Skeletal muscle cell (primary cell): ENCODE data around the gene CCDC68.
"Not testable (repeated sequence)": the region's sequence is repeated elsewhere in the genome, so short reads cannot be mapped to it uniquely, and the experiment has no call there.

Experiments
- DNase-seq: peaks from one replicate; pipeline ENCODE4 v3.0.0-alpha.2; 2010; ENCODE audit warnings: low read depth
- H3K4me3 ChIP-seq: 2 replicates; pipeline ENCODE4 v1.5.1; 2011; ENCODE audit warnings: low read depth, mild to moderate bottlenecking, control low read depth, low read length, moderate library complexity

Gene CCDC68, protein sequence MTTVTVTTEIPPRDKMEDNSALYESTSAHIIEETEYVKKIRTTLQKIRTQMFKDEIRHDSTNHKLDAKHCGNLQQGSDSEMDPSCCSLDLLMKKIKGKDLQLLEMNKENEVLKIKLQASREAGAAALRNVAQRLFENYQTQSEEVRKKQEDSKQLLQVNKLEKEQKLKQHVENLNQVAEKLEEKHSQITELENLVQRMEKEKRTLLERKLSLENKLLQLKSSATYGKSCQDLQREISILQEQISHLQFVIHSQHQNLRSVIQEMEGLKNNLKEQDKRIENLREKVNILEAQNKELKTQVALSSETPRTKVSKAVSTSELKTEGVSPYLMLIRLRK

DNA sequence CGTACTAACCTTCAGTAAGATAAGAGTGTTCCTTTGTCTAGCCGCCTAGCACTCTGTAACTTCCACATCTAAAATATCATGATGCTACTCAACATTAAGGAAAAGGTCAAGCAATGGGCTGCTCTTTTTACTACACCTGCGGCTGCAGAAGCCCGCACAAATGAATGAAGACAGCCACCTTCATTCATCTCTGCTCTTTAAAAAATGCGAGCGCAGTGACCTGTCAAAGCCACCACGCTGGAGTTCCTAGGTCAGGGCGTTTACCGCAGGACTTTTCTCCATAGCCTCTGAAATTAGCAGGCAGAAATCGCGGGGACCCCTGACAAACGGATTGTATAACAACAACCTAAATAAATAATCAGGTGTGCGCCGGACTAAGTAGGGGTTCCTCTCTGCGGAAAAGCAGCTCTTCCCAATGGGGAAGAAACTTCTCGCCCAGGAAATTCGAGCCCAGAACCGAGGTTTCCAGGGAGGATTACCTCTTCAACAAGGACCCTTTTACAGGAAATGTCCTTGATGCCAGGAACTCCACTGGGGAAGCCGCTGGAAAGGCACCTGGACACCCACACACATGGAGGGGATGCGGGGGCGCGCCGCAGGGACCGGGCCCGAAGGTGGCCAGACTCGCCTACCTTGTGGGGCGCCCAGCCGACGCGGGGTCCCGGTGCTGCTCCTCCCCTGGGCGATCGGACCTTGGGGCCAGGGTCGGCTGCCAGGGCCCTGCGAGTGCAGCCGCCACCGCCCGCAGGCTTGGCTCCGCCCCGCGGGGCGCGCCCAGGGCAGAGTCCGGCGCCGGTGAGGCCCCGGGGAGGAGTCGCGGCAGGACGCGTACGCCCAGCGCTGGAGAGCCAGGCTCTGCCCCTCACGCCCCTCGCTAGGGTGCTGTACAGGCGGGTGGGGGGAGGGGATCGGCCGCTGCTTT is at the start of gene CCDC68:
Gene CCDC68 (minus strand): TSS at position 758 of the 922 bp plus-strand sequence. CDS start 16,670 bp downstream, outside the sequence.
- DNase-seq = no peak
- H3K4me3 ChIP-seq = peak within 1 kb of the TSS; percentile 52

DNA sequence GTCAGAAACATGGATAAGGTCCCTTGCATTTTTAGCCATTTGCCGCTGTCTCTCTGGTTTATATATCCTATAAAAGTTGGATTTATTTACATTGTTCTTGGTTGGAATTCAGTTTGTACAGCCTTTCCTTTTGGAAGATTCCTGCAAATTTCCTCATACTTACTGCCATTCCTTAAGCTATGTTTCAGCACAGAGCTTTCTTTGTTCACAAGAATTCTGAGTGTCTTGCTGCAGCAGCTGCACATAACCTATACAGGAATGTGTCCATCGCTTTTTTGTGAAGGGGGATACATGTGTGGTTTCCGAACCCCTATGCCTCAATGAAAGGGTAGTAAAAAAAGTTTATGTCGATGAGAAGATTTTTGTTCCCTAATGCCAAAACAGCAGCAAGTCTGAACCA is 48.3 kb upstream of the CCDC68 start:
- no peak for DNase-seq

DNA sequence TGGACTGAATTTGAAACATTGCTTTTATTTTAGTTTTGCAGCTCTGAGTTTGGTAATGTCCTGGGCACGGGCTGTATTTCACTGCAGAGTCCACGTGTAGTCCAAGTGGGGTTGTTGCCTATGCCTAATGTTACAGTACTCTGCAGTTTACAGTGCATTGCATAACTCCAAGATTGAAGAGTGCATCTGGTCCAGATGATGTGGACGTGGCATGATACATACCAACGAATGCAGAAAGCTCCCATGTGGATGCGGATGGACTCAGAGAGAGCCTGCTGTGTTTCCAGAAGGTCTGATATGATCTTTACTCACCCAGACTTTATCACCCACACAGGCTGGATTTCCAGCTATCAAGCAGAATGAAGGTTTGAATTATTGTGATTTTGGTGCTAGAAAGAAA is 44.4 kb upstream of the CCDC68 start:
- H3K4me3 ChIP-seq = no peak overlapping the region
- no peak for DNase-seq

More for the DNA sequence above, 48.3 kb upstream of the CCDC68 start:
- no peak overlapping the region for H3K4me3 ChIP-seq

DNA sequence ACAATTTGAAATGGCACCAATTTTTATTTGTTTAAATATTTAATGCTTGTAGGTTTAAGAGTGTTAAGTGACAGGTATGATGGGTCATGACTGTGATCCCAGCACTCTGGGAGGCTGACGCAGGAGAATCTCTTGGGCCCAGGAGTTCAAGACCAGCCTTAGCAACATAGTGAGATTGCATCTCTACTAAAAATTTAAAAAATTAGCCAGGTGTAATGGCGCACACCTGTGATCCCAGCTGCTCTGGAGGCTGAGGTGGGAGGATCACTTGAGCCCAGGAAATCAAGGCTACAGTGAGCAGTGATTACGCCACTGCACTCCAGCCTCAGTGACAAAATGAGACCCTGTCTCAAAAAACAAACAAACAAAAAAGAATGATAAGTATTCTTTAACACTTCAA is 43.0 kb upstream of the CCDC68 start:
- no peak for DNase-seq
- H3K4me3 ChIP-seq = no peak overlapping the region

DNA sequence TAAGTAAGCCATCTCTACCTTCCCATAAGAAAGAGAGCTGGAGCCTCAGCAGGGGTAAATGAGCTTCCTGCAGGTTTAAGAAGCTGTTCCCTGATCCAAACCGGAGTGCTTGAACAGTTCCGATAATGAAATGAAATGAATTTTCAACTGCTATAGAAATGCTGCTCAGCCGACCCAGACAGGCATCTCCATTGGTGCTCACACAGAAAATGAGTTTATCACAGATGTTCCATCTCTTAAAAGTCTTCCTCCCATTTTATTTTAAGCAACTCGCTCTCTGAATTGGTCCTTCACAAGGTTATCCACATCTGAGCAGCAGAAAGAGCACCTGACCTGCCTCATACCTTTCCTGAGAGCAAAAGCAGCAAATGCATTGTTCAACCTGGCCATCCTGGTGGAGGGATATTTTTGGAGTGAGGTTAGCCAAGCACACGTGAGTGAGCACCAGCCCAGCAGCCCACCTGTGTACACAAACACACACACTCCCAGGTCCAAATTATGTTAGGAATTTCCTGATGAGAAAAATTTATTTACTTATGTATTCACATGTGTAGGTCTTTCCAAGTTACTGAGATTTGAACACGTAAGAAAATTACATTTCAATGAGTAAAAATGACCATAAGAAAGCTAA is 42.2 kb upstream of the CCDC68 start:
- no peak overlapping the region for H3K4me3 ChIP-seq
- no peak for DNase-seq

DNA sequence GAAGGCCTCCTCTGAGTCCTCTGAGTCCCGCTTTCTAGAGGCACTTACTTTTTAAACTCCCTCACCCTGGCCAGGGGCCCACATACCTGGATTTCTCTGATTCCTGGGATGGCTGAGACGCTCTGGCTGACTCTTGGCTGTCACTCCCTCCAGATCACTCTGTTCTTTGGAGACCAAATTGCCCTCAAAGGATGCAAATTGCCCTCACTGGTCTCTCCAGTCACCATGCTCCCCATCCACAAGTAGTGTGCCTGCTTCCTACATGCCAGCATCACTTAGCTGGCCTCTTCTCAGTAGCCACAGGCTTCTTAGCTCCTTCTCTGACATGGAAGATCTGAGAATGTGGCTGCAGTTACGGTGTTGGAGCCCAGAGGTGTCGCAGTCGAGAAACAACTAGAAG is 41.3 kb upstream of the CCDC68 start:
- no peak overlapping the region for H3K4me3 ChIP-seq
- no peak for DNase-seq

DNA sequence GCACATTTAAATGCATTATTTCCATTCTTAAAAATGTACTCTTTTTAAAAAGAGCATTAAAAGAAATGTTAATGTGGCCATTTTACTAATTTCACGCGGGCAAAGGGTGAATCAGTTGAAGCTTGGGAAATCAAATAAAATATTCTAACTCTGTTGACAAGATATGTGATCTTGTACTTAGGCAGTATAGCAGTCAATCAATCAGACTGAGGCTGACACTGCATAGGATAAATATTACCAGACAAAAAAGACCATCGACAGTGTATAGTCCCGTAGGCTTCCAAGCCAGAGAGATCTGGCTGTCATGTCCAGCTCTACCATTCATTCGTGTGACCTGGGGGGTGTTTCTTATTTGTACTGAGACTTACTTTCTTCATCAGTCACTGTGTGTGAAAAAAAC is 39.8 kb upstream of the CCDC68 start:
- no peak for DNase-seq
- no peak overlapping the region for H3K4me3 ChIP-seq

DNA sequence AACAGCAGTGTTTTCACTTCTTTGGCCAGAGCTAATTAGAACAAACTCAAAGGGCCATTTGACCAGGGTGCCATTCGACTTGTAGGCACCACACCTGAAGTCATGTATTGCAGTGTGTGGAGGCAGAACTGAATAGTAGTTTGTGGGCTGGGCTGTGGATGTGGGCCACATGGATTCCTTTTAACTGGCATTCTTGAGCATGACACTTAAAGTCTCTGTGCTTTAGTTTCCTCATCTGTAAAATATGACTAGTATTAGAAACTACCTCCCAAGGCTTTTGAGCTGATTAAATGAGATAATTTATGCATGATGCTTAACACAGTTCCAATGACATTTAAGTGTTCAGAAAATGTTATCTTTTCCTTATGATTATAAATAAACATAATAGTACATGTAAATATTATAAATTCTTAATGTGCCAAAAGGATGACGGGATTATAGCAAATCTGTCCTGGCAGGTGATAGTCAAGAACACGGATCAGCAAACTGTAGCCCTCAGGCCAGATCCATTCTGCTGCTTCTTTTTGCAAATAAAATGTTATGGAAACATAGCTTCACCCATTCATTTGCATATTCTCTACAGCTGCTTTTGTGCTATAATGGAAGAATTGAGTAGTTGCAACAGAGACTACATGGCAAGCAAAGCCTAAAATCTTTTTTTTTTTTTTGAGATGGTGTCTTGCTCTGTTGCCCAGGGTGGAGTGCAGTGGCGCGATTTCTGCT is 36.3 kb upstream of the CCDC68 start:
- no peak overlapping the region for H3K4me3 ChIP-seq
- DNase-seq = no peak

DNA sequence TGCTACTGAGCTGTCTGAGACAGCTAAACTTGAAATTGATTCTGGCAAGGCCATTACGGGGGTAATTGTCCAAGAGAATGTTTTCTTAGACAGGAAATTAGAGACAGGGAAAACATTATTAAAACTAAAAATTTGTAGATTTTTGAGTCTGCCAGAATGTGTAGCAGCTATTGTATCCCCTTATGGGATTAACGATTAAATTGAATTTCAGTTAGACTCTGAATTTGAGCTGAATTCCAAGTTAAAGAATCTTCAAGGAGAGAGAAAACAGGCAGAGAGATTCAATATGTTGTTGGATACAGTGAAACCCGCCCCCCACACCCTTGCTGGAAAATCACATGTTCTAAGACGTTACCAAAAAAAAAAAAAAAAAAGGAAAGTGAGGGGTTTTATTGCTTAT is 32.7 kb upstream of the CCDC68 start:
- DNase-seq = no peak
- no peak overlapping the region for H3K4me3 ChIP-seq

DNA sequence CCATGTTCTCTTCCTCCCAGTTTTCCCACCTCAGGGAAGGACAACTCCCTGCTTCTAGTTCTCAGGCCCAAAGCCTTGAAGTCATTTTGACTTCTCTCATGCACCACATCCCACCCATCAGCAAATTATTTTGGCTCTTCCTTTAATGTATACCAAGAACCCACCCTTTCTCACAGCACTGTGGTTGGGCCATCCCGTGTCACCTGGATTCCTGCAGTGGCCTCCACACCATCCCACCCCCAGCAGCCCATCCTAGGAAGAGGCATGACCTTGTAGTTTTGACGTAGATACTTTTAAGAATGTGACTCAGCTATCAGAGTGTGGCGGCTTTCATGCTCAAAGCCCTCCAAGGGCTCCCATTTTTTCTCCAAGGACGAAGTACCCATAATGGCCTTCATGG is 25.6 kb upstream of the CCDC68 start:
- no peak overlapping the region for H3K4me3 ChIP-seq
- no peak for DNase-seq

DNA sequence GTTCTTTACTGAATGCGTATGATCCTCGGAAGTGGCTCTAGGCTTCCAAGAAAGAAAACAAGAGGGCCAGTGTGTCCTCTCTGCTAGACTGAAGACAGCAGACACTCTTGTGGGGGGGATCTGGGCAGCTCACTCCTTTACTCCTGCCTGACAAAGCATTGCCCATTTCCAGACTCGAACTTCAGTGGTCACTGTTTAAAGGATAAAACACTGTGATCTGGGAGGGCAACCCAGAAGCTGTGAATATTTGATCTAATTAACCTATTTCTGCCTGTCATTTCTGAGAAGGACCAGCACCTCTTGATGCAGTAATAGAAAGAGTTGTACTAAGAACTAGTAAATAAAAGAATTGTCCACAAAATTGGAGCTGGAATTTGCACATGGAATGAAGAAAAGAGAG is 24.5 kb upstream of the CCDC68 start:
- no peak overlapping the region for H3K4me3 ChIP-seq
- no peak for DNase-seq

DNA sequence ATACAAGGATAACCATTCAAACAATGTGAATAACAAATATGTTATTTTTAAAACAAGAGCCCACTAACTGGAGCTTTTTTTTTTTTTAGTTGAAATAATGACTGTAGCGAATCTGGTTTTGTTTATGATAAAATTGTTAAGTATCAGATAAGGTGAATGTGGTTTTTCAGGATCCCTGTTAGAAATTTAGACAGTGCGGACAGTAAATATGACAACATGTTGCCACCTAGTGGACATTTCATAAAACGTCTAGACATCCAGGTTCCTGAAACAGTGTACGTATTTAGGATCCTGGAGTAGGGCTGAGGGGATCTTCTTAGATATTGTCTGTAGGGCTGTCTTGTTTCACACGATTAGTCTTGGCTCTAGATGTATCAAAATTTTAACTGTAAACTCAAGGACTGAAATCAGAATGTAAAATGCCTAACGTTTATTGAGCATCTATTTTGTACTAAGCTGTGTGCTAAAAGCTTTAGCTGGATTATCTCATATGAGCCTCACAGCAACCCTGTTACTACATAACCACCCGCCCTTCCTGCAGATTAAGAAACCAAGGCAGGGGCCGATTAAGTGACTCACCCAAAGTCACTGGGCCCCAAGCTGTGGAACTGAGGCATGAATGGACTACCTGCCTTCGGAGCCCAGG is 23.9 kb upstream of the CCDC68 start:
- peak; percentile 26 for DNase-seq
- H3K4me3 ChIP-seq = no peak overlapping the region

DNA sequence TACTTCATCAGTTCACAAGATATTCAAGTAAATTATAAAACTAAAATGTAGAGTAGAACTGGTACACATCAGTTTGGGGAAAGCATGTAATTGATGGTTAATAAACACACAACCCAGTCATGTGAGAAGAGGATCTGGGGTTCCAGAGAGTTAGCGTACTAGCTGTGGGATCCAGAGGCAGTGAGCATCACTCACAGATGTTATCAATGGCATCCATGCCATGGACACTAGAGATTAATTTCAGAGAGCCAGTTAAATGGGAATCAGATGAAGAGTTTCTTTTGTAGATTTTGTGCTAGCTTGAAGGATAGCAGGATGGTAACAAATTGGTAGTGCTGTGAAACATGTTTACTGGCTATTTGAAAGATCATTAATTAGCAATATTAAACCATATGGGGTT is 21.8 kb upstream of the CCDC68 start:
- H3K4me3 ChIP-seq = no peak overlapping the region

DNA sequence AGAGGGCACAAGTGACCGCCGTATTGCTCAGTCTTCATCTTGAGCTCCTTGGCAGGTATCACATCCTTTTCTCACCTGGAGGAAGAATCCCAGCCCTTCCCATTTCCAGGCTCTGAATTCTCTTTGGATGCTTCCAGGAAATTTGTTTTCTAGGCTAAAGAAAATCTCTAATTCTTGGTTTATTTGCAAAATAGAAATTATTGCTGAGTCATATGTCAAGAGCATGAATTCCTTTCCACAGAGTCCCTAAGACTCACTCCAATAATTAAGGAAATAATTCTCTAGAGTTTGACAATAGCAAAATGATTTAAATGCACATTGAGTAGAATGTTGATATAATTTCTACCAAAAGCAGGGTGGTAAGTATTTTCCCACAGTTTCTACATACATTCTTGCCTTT is 16.3 kb upstream of the CCDC68 start:
- no peak overlapping the region for H3K4me3 ChIP-seq
- DNase-seq = no peak

More for the DNA sequence above, 21.8 kb upstream of the CCDC68 start:
- no peak for DNase-seq

DNA sequence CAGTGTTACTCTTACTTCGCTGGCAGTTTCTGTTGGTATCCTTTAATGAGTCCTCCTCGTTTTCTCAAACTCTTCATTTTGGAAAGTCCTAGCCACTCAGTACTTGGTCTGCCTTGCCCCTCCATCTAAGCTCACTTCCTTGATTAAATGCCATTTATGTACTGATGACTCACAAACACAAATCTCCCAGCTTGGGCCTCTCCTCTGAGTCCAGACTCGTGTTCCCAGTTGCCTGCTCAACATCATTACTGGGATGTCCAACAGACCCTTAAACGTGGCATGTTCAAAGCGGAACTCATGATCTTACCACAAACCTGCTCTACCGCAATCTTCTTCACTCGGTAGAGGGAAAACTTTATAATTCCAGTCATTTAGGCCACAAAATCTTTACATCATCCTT is 13.8 kb upstream of the CCDC68 start:
- no peak for DNase-seq
- no peak overlapping the region for H3K4me3 ChIP-seq

DNA sequence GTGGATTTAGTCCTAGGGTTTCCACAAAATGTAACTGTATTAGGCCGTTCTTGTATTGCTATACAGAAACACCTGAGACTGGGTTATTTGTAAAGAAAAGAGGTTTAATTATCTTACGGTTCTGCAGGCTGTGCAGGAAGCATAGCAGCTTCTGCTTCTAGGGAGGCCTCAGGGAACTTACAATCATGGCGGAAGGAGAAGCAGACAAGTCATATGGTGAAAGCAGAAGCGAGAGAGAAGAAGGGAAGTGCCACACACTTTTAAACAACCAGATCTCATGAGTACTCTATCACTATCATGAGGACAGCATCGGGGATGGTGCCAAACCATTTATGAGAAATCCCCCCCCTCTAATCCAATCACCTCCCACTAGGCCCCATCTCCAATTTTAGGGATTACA is 9.5 kb upstream of the CCDC68 start:
- H3K4me3 ChIP-seq = no peak overlapping the region
- DNase-seq = no peak

DNA sequence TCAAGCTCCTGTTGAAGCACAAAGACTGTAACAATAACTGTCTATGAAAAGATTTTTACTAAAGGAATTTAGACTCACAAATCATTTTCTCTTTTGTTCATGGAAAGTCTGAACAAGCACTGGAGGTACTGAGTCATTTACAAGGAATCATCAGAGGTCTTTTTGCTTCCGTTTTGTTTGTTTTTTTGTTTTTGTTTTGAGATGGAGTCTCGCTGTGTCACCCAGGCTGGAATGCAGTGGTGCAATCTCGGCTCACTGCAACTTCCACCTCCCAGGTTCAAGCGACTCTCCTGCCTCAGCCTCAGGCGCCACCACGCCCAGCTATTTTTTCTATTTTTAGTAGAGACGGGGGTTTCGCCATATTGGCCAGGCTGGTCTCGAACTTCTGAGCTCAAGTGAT is 9.0 kb upstream of the CCDC68 start:
- peak; percentile 21 for DNase-seq
- H3K4me3 ChIP-seq = not testable (repeated sequence)

DNA sequence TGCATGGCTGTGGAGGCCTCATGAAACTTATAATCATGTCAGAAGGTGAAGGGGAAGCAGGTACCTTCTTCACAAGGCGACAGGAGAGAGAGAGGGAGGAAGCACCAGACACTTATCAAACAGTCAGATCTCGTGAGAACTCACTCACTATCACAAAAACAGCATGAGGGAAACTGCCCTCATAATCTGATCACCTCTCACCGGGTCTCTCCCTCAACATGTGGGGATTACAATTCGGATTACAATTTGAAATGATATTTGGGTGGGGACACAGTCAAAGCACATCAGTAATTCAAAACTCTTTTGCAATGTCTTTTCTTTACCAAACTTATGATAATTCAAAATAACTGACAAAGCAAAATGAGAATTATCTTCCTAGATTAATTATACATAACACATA is 8.5 kb upstream of the CCDC68 start:
- DNase-seq = no peak

DNA sequence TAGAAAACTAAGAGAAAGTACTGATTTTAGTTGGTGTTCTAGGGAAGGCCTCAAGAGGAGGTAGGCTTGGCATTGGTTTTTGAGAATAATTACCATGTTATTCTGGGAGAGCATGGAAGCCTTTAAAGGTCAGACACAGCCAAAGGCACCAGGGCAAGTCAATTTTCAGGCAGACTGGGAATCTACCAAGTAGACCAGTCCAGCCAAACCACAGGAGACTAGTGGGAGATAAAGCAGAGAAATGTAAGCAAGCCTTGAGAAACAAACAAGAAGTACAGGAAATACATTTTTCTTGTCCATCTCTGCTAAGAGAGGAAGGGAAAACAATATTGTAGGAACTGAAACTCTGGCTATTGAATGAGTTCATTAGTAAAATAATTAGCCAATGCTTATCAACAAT is 5.5 kb upstream of the CCDC68 start:
- DNase-seq = no peak

More for the DNA sequence above, 8.5 kb upstream of the CCDC68 start:
- H3K4me3 ChIP-seq = no peak overlapping the region

More for the DNA sequence above, 5.5 kb upstream of the CCDC68 start:
- no peak overlapping the region for H3K4me3 ChIP-seq
